Measurements from ENCODE around the gene CAMTA2. TPM values are rescaled to one million over a fixed set of nuclear protein-coding genes. Genes with fewer than 3 reads are reported as not detected.
"Not testable (repeated sequence)": the region's sequence is repeated elsewhere in the genome, so short reads cannot be mapped to it uniquely, and the experiment has no call there.

CAMTA2 gene
- total RNA-seq, 1 donor from 2014 or later: 29.4 TPM

DNA sequence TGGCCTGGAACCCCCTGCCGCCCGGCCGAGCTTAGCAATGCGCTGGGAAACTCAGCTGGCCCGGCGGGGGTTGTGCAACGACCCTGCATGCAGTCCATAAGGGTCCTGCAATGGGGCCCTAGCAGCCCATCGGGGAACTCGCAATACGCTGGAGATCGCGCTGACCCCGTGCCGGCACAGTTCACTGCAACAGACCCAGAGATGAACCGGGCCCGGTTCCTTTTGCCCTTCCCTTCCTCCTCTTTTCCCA, 48.0 kb downstream of the CAMTA2 start:
- intact Hi-C loops (cut with DNase I): no loop called here
- DNase-seq: no peak
- ATAC-seq (ENCODE audit: poor library complexity): no peak

DNA sequence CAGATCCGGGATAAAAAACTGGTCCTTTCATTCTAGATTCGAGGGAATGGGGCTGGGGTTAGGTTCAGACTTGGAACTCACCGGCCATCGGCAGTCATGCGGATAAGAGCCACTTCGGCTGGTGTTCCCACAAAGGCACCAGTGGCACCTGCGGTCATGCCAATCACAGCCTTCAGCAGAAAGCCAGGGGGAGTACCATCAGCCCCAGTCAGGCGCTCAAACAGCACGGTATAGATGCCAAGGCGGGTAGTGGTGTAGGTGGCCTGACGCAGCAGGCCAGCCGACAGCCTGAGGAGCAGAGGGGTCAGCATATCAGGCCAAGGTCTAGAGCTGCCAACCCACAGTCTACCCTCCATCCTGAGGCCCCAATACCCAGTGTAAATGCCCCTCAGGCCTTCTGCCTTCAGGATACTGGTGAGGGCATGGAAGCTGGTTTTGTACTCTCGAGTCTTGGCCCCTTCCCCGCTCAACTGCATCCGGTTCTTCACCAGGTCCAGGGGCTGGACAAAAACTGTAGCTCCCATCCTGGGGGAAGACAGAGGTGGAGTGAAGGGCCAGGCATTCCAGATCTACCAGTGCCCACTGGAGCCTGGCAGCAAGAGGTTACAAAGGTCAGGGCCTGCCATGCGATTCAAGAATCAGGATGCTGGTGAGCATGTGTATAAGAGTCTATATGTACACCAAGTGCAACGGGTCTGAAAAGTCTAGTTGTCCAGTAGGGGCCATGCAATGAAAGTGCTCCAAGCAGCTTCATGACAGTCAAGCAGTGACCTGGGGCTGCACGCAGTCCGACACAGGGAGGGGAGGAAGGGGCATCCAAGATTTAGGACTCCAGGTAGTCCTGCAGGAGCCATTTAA, 48.6 kb downstream of the CAMTA2 start:
- intact Hi-C loops (cut with DNase I): no loop called here
- DNase-seq (no peak), ATAC-seq (ENCODE audit: poor library complexity) (no peak)

DNA sequence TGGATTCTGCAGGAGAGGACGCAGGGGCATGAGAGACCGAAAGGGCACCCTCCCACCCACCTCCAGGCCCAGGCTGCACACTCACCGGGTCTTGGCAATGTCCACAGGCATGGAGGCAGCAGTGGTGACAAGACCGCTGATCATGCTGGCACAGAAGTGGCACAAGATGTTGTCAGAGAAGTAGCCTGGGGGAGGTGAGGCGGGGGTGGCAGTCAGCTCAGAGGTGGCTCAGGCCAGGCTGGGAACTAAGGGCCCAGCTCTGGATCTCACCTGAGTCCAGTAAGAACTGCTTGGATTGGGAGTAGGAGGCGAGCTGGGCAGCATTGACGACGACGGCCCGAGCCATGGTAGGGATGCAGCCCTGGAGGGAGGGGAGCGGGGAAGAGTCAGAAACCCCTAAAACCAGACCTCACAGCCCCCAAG, 49.4 kb downstream of the CAMTA2 start:
- intact Hi-C loops (cut with DNase I): no loop called here
- ATAC-seq (ENCODE audit: poor library complexity) (no peak), DNase-seq (no peak)

DNA sequence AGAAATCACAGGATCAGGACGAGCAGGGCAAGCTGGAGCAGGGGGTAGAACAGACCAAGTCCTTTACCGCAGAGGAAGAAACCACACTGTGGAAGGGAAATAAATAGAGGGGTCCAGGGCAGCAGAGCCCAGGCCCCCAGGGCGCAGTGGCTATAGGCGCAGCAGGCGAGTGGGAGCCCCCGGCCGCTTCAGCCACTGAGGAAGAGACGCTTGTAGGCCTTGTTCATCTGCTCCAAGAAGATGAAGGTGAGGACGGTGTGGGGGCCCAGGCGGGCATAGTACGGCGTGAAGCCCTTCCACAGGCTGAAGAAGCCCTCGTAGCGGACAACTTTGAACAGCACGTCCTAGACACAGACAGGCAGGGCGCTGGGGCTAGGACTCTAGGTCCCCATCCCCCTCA, 49.9 kb downstream of the CAMTA2 start:
- intact Hi-C loops (cut with DNase I): no loop called here
- DNase-seq (no peak), ATAC-seq (ENCODE audit: poor library complexity) (no peak)

DNA sequence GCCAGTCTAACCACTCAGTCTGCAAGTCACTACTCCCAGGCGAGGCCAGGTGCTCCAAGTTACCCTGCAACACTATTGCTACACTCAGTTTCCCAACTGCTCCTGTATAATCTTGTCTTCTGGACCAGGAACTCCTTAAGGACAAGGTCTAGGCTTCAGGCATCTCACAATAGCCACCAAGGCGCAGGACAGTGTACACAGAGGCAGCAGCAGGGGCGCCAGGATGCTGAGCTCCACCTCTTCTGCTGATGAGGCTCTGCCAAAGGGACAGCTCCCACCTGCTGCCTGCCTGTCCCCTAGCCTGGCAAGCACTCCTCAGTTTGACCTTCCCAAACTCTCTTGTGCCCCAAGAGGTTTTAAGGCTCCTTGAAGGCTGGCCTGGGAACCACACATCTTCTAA, 51.0 kb downstream of the CAMTA2 start:
- no peak for ATAC-seq (ENCODE audit: poor library complexity)
- intact Hi-C loops (cut with DNase I): no loop called here
- DNase-seq: no peak

DNA sequence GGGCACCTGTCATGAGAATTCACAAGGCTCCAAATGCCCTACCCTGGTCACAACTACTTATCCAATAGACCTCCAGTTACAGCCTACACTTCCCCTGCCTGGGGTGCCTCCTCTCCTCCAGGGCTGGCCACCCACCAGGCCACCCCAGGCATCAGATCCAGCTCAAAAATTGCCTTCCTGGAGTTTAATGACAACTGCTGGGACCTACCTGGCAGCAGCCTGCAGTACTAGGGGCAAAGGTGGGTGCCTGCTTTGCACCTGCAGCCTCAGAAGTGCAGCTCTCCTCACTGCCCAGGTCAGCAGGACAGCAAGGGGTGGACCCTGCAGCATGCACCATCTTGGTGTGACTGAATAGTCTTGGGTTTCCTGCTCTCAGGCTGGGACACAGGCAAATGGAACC, 51.8 kb downstream of the CAMTA2 start:
- intact Hi-C loops (cut with DNase I): no loop called here
- no peak for ATAC-seq (ENCODE audit: poor library complexity)

DNA sequence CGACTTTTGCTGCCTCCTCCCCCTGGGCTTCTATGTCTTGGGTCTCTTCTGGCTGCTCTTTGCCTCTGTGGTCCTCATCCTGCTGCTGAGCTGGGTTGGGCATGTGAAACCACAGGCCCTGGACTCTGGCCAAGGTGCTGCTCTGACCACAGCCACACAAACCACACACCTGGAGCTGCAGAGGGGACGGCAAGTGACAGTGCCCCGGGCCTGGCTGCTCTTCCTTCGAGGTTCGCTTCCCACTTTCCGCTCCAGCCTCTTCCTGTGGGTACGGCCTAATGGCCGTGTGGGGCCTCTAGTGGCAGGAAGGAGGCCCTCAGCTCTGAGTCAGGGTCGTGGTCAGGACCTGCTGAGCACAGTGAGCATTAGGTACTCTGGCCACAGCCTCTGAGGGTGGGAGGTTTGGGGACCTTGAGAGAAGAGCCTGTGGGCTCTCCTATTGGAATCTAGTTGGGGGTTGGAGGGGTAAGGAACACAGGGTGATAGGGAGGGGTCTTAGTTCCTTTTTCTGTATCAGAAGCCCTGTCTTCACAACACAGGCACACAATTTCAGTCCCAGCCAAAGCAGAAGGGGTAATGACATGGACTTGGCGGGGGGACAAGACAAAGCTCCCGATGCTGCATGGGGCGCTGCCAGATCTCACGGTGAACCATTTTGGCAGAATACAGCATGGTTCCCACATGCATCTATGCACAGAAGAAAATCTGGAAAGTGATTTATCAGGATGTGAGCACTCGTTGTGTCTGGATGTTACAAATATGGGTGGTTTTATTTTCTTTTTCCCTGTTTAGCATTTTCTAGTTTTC, 53.1 kb downstream of the CAMTA2 start:
- intact Hi-C loops (cut with DNase I): no loop called here
- ATAC-seq (ENCODE audit: poor library complexity) (peak; percentile 28), DNase-seq (no peak)

More for the DNA sequence above, 51.8 kb downstream of the CAMTA2 start:
- no peak for DNase-seq

DNA sequence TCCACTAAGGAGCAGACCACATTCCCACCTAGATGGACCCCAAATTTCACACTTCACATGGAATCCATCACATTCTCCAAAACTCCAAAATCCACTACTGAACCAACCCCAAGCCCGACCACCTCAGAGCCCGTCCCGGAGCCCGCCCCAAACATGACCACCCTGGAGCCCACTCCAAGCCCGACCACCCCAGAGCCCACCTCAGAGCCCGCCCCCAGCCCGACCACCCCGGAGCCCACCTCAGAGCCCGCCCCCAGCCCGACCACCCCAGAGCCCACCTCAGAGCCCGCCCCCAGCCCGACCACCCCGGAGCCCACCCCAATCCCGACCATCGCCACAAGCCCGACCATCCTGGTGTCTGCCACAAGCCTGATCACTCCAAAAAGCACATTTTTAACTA, 53.8 kb downstream of the CAMTA2 start:
- intact Hi-C loops (cut with DNase I): no loop called here
- ATAC-seq (ENCODE audit: poor library complexity) (no peak), DNase-seq (no peak)

DNA sequence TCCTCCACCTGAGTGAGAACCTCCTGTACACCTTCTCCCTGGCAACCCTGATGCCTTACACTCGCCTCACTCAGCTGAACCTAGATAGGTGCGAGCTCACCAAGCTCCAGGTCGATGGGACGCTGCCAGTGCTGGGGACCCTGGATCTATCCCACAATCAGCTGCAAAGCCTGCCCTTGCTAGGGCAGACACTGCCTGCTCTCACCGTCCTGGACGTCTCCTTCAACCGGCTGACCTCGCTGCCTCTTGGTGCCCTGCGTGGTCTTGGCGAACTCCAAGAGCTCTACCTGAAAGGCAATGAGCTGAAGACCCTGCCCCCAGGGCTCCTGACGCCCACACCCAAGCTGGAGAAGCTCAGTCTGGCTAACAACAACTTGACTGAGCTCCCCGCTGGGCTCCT, 54.7 kb downstream of the CAMTA2 start:
- no peak for DNase-seq
- intact Hi-C loops (cut with DNase I): no loop called here
- no peak for ATAC-seq (ENCODE audit: poor library complexity)

DNA sequence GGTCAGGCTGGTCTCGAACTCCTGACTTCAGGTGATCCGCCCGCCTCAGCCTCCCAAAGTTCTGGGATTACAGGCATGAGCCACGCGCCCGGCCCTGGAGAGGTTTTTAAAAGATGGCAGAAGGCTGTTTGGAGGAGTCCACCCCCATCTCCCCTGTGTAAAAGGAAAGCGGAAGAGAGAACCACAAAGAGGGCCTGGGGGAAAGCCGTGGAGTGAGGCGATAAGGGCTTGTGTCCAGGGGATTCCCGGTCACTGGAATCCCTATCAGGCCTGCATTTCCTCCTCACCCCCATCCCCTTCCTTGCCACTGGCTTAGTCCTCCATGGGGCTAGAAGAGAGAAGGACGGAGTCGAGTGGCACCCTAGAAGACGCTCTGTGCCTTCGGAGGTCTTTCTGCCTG, 55.5 kb downstream of the CAMTA2 start, which contains the start of gene GP1BA:
GP1BA (plus strand) TSS at position 315 of the 400 bp plus-strand sequence. CDS start 328 bp downstream, outside the sequence.
- ATAC-seq (ENCODE audit: poor library complexity) (no peak), DNase-seq (no peak)
- intact Hi-C loops (cut with DNase I): no loop called here

DNA sequence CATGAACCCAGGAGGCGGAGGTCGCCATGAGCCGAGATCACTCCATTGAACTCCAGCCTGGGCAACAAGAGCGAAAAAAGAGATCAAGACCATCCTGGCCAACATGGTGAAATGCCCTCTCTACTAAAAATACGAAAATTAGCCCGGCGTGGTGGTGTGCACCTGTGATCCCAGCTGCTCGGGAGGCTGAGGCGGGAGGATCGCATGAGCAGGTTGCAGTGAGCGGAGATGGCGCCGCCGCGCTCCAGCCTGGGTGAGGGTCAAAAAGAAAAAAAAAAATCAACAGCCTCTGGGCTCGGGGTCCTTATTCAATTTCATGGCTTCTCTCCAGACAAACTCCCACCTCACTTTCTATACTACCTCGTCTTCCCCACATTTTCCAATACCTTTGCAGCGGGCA, 58.6 kb downstream of the CAMTA2 start:
- DNase-seq (no peak), ATAC-seq (ENCODE audit: poor library complexity) (no peak)
- intact Hi-C loops (cut with DNase I): no loop called here

DNA sequence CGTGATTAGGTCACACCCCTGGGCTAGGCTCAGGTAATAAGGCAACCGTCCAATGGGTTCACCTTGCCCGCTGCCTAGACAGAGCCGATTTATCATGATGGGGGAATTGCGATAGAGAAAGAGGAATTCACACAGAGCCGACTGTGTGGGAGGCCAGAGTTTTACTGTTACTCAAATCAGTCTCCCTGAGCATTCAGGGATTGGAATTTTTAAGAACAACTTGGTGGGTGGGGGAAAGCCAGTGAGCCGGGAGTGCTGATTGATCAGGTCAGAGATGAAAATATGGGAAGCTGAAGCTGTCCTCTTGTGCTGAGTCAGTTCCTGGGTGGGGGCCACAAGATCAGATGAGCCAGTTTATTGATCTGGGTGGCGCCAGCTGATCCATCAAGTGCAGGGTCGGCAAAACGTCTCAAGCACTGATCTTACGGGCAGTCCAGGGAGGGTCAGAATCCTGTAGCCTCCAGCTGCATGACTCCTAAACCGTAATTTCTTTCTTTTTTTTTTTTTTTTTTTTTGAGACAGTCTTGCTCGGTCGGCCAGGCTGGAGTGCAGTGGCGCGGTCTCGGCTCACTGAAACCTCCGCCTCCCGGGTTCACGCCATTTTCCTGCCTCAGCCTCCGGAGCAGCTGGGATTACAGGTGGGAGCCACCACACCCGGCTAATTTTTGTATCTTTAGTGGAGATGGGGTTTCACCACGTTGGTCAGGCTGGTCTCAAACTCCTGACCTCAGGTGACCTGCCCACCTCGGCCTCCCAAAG, 60.7 kb downstream of the CAMTA2 start:
- ATAC-seq (ENCODE audit: poor library complexity); intact Hi-C loops (cut with DNase I); DNase-seq: not testable (repeated sequence)

DNA sequence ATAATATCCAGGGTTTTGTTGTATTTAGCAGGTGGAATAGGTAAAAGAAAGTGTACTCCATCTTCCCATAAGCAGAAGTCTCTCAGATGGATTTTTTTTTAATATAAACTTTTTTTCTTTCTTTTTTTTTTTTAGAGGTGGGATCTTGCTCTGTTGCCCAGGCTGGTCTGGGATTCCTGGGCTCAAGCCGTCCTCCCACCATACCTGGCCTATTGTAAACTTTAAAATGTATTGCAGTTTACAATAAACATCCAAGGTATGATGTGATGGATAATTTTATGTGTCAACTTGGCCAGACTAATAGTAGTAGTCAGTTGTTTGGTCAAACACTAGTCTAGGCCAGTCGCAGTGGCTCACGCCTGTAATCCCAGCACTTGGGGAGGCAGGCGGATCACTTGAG, 66.2 kb downstream of the CAMTA2 start:
- intact Hi-C loops (cut with DNase I): no loop called here
- DNase-seq: no peak

DNA sequence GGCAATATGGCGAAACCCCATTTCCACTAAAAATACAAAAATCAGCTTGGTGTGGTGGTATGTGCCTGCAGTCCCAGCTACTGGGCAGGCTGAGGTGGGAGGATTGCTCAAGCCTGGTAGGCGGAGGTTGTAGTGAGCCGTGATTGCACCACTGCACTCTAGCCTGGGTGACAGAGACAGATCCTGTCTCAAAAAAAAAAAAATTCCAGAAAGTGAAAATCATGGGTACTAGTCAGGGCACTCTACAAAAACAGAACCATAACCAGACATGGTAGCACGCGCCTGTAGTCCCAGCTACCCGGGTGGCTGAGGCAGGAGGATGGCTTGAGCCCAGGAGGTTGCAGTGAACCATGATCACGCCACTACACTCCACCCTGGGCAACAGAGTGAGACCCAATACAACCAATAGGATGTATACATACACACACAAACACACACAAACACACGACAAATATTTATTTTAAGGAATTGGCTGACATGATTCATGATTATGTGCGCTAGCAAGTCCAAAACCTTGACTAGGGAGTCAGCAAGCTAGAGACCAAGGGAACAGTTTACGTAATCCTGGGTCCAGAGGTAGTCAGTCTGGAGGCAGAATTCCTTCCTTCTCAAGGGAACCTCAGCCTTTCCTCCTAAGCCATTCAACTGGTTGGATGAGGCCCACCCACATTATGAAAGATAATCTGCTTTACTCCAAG, 67.0 kb downstream of the CAMTA2 start:
- intact Hi-C loops (cut with DNase I): no loop called here
- no peak for ATAC-seq (ENCODE audit: poor library complexity)
- DNase-seq: no peak

More for the DNA sequence above, 66.2 kb downstream of the CAMTA2 start:
- no peak for ATAC-seq (ENCODE audit: poor library complexity)

DNA sequence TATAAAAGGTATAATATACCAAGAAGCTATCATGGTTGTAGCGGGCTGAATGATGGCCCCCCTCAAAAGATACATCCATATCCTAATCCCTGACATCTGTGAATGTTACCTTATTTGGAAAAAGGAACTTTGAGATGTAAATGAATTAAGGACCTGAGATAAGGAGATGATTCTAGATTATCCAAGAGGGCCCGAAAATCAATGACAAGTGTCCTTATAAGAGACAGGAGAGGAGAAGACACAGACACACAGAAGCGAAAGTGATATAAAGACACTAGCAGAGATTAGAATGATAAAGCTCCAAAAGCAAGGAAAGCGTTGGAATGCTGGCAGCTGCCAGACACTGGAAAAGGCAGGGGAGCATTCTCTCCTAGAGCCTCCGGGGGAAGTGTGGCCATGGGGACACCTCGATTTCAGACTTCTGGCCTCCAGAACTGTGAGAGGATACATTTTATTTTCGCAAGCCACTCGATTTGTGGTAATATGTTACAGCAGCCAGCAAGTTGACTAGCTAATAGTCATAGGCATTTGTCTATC, 67.9 kb downstream of the CAMTA2 start:
- intact Hi-C loops (cut with DNase I): no loop called here
- DNase-seq (no peak), ATAC-seq (ENCODE audit: poor library complexity) (no peak)

Measured in Right ventricle myocardium superior (tissue), 1 donor.